Pancreas (tissue), 10 donors: Measurements from ENCODE around the gene HLCS. TPM values are rescaled to one million over a fixed set of nuclear protein-coding genes. Genes with fewer than 3 reads are reported as not detected.
"Not testable (repeated sequence)": the region's sequence is repeated elsewhere in the genome, so short reads cannot be mapped to it uniquely, and the experiment has no call there.

Source experiments
- ATAC-seq, 4 donors: fragments of 200-7000 bp; cut with Tn5 transposase; one replicate each; pipeline versions ENCODE4 v1.8.0 to v1.9.1; 2020; ENCODE audit warnings: mild to moderate bottlenecking in 4 of 4, moderate library complexity in 4 of 4
- DNase-seq, 6 donors: peaks; one replicate each; pipeline ENCODE4 v3.0.0-alpha.2; 2020
- FAIRE-seq: peaks from 2 replicates; lab custom pipeline; 2012; peaks lifted over from hg19 to GRCh38; lab: Jason Lieb, UNC
- H3K27ac ChIP-seq, 4 donors: fragments of 200-600 bp; sonication (generic); 1 replicate in 3 of 4; 2 replicates in 1 of 4; pipeline versions ENCODE4 v1.5.0 to v1.8.0; 2020
- H3K27me3 ChIP-seq, 4 donors: fragments of 200-600 bp; one replicate each; pipeline ENCODE4 v1.8.0; 2021
- H3K36me3 ChIP-seq, 3 donors: fragments of 200-600 bp; sonication (generic) in 1 of 3; one replicate each; pipeline versions ENCODE4 v1.5.0 to v1.8.0; 2020 to 2021
- H3K4me1 ChIP-seq, 3 donors: fragments of 200-600 bp; one replicate each; pipeline ENCODE4 v1.8.0; 2021
- H3K4me3 ChIP-seq, 4 donors: fragments of 200-600 bp; sonication (generic) in 2 of 4; one replicate each; pipeline versions ENCODE4 v1.5.0 to v1.8.0; 2020 to 2021
- H3K9me3 ChIP-seq, 4 donors: fragments of 200-600 bp; one replicate each; pipeline ENCODE4 v1.8.0; 2021
- WGBS, 2 donors: extraction: QIAGEN DNeasy Blood & Tissue Kit; methylation state at CpG; one replicate each; pipeline ENCODE4 v1.1.7; 2013; 5-methylcytosine and 5-hydroxymethylcytosine counted together
- intact Hi-C, 3 donors: fragments of 100-400 bp; cut with DNase I; formaldehyde crosslinking; loops; one replicate each; pipeline versions ENCODE4 v1.11.1 to v1.14.2; 2022
- polyA plus RNA-seq, 2 donors: library from polyadenylated mRNA; stranded (reverse); fragments of 200-250 nt; gene quantifications; one replicate each; pipeline ENCODE4 v1.2.3, GENCODE V29; 2013
- total RNA-seq, 6 donors: library from RNA; stranded (reverse); fragmentation: NEBNext Ultra II Directional in 4 of 6; extraction: Animal tissue kit (Norgen Biotek cat#: 25700) in 4 of 6; gene quantifications; one replicate each; pipeline versions ENCODE4 v1.2.1 to v1.2.4, GENCODE V29; 2021 to 2023
- TF ChIP-seq, protein P1 (sequence below), 4 donors: fragments of 200-600 bp; sonication (generic) in 3 of 4; IDR thresholded peaks; one replicate each; pipeline versions ENCODE4 v1.5.0 to v1.8.0; 2021; ENCODE audit warnings: antibody characterized with exemption in 4 of 4
- donor health status: healthy with polysubstance abuse.
- donor health status: DM: no; HTN: no; CAD: no; lungs with moderate emphysema.
- donor health status: DM: no; HTN: no; CAD: no.
- donor health status: control.
- donor health status: control.
- donor health status: Bipolar disorder and iron deficiency.
- donor health status: DM: yes; HTN: yes; CAD: no.
- donor health status: DM: no; HTN: no; CAD: no.
- donor health status: DM: no; HTN: no; CAD: no.
- donor health status: DM: yes; HTN: yes; CAD: no.

The HLCS gene
- total and polyA plus RNA-seq, 8 donors, result 5.5 to 14.0 (median 11.9) TPM

DNA sequence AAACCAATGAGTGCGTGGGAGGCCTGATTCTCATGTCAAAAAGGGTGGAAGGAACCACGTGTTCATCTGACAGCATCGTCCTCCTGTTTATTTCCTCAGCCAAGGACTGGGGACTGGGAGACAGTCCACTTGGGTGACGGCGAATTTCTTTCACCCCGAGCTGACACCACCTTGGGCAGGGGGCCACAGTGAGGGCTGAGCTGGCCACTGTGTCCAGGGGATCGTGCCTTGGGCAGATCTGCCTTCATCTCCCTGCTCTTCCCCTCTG lies 145.5 kb downstream of the HLCS start:
- TF ChIP-seq, protein P1, sequence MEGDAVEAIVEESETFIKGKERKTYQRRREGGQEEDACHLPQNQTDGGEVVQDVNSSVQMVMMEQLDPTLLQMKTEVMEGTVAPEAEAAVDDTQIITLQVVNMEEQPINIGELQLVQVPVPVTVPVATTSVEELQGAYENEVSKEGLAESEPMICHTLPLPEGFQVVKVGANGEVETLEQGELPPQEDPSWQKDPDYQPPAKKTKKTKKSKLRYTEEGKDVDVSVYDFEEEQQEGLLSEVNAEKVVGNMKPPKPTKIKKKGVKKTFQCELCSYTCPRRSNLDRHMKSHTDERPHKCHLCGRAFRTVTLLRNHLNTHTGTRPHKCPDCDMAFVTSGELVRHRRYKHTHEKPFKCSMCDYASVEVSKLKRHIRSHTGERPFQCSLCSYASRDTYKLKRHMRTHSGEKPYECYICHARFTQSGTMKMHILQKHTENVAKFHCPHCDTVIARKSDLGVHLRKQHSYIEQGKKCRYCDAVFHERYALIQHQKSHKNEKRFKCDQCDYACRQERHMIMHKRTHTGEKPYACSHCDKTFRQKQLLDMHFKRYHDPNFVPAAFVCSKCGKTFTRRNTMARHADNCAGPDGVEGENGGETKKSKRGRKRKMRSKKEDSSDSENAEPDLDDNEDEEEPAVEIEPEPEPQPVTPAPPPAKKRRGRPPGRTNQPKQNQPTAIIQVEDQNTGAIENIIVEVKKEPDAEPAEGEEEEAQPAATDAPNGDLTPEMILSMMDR (IDR thresholded peaks at IDR 0.05), result no peak
- Histone ChIP-seq H3K4me3 (no peak overlapping the region), H3K27ac (no peak overlapping the region), H3K27me3 (no peaks in the 10 kb centered on the region), H3K36me3 (no peaks in the 10 kb centered on the region), H3K4me1 (no peaks in the 10 kb centered on the region), H3K9me3 (no peaks in the 10 kb centered on the region)
- intact Hi-C loops, result no loop called here
- DNase-seq (no peak), FAIRE-seq (no peak), ATAC-seq (no peak)
- WGBS, 2 donors, result 87 to 92% methylated on average over 7 of the region's 7 CpGs

- ATAC-seq, result no peak
- intact Hi-C loops, result no loop called here
- 85 to 88% methylated on average over 22 to 27 of the region's 27 CpGs for WGBS, 2 donors
- TF ChIP-seq, protein P1 (IDR thresholded peaks at IDR 0.05), result no peak
- Histone ChIP-seq H3K4me1 (no peaks in the 10 kb centered on the region), H3K27me3 (no peaks in the 10 kb centered on the region), H3K9me3 (no peaks in the 10 kb centered on the region), H3K4me3 (no peak overlapping the region), H3K27ac (no peak overlapping the region), H3K36me3 (no peaks in the 10 kb centered on the region)
- DNase-seq, result peak in 1 of 6 donors; percentile 61
- FAIRE-seq, result no peak
These were observed 146.1 kb downstream of the HLCS start for GRCh38 chr21:36820176-36821031.

DNA sequence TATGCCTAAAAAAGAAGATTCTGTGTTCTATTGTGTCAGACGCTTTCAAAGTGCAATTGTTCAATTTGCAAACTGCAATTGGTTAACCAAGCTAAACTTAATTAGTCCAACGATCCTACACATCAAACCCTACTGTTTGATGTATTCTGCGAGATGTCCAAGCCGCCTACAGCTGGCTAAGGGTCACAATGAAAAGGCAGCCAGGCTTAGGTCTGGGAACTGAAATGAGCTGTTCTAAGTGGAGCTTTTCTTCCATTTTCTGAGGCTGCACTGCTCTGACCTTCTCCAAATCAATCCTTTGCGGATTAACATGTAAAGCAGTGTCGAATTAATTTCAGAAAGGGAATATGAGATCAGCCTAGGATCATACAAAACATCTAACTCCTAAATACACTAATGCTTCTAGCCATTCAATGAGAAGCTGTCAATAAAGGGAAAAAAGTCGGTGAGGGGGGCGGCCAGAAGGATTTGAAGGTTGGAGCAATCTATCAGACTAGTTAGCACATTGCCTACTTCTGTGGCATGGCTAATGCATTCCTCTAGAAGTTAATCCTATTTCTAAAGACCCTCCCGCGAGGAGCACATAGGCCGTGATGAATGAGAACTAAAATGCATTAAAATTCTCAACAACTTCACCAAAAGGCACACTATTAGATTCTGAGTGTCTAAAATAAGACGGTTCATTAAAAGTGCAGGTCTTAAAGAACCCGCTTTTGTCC lies 148.6 kb downstream of the HLCS start:
- no peak for ATAC-seq
- FAIRE-seq, result no peak

GRCh38 chr21:36816561-36817130 lies 149.8 kb downstream of the HLCS start:
- Histone ChIP-seq H3K4me3 (no peak overlapping the region), H3K27me3 (no peaks in the 10 kb centered on the region), H3K36me3 (no peaks in the 10 kb centered on the region), H3K27ac (no peak overlapping the region), H3K4me1 (no peaks in the 10 kb centered on the region), H3K9me3 (no peaks in the 10 kb centered on the region)
- FAIRE-seq (no peak), DNase-seq (no peak), ATAC-seq (no peak)
- intact Hi-C loops, result no loop called here
- 89 to 92% methylated on average over 9 of the region's 9 CpGs for WGBS, 2 donors
- TF ChIP-seq, protein P1 (IDR thresholded peaks at IDR 0.05), result no peak

More for the DNA sequence above, 148.6 kb downstream of the HLCS start:
- H3K27ac ChIP-seq, result no peak overlapping the region
- TF ChIP-seq, protein P1 (IDR thresholded peaks at IDR 0.05), result no peak
- WGBS, 2 donors, result 89 to 90% methylated on average over 13 of the region's 13 CpGs
- no peak overlapping the region for H3K4me3 ChIP-seq
- intact Hi-C loops, result no loop called here
- H3K27me3 ChIP-seq, result no peaks in the 10 kb centered on the region
- DNase-seq, result no peak
- no peaks in the 10 kb centered on the region for H3K4me1 ChIP-seq
- H3K9me3 ChIP-seq, result no peaks in the 10 kb centered on the region
- no peaks in the 10 kb centered on the region for H3K36me3 ChIP-seq

- ATAC-seq, H3K4me3 ChIP-seq, FAIRE-seq: not testable (repeated sequence)
These were observed 150.4 kb downstream of the HLCS start for GRCh38 chr21:36816026-36816425.

More at GRCh38 chr21:36816026-36816425, 150.4 kb downstream of the HLCS start:
- DNase-seq, H3K4me1 ChIP-seq, H3K27ac ChIP-seq, H3K27me3 ChIP-seq, H3K9me3 ChIP-seq, H3K36me3 ChIP-seq, intact Hi-C loops: not testable (repeated sequence)
